ENCODE results near the gene SEZ6L.

Gene SEZ6L

GRCh38 chr22:26336773-26337172 lies 167.5 kb downstream of the SEZ6L start:
- WGBS, 2 donors (ENCODE audit: extremely low coverage in 2 of 2, insufficient read length in 2 of 2, insufficient replicate concordance in 1 of 2), result no CpG with 5 or more reads among the region's 4 CpGs
- Histone ChIP-seq H3K27ac (replicated peaks; ENCODE audit: low read length) (no peak overlapping the region), H4K91ac (ENCODE audit: low read depth, low read length, poor library complexity) (no peak overlapping the region), H2BK5ac (ENCODE audit: low read length) (no peak overlapping the region), H2BK15ac (ENCODE audit: low read length) (no peak overlapping the region), H3K14ac (ENCODE audit: low read length) (no peak overlapping the region), H3K4me2 (ENCODE audit: insufficient read depth, low read length, poor library complexity, severe bottlenecking) (no peak overlapping the region), H3K4ac (ENCODE audit: low read length) (no peak overlapping the region), H3K4me3 (ENCODE audit: low read length in 2 of 2) (no peak overlapping the region), H2AFZ (ENCODE audit: low read length) (no peak overlapping the region), H2BK12ac (ENCODE audit: low read length) (no peak overlapping the region), H3K9me3 (replicated peaks in 1 of 2; ENCODE audit: control insufficient read depth in 2 of 2, insufficient read depth in 1 of 2, low read depth in 1 of 2, low read length in 2 of 2) (no peaks in the 10 kb centered on the region), H3K18ac (ENCODE audit: low read length) (no peak overlapping the region), H2BK120ac (ENCODE audit: low read depth, low read length) (no peak overlapping the region), H3K36me3 (replicated peaks in 1 of 2; ENCODE audit: control insufficient read depth in 2 of 2, insufficient read depth in 2 of 2, low read length in 2 of 2) (no peaks in the 10 kb centered on the region), H3K79me1 (ENCODE audit: low read depth, low read length) (no peaks in the 10 kb centered on the region), H2AK5ac (ENCODE audit: low read depth, low read length) (no peak overlapping the region), H3K23ac (ENCODE audit: low read depth, low read length, poor library complexity) (no peak overlapping the region), H3K9ac (ENCODE audit: low read depth, low read length, poor library complexity) (no peak overlapping the region), H3K27me3 (ENCODE audit: control insufficient read depth in 3 of 3, insufficient read depth in 3 of 3, low read depth in 1 of 3, low read length in 3 of 3) (peaks cover 0 to 21% (median 2%) of the 10 kb centered on the region in 3 experiments), H4K8ac (ENCODE audit: low read depth, low read length) (no peak overlapping the region), H3K4me1 (ENCODE audit: control insufficient read depth in 2 of 2, insufficient read depth in 1 of 2, low read depth in 1 of 2, low read length in 2 of 2) (no peaks in the 10 kb centered on the region)
- no peak for DNase-seq (ENCODE audit: low spot score)

GRCh38 chr22:26339755-26340154 lies 170.5 kb downstream of the SEZ6L start:
- H2BK15ac ChIP-seq (ENCODE audit: low read length), result no peak overlapping the region
- H3K14ac ChIP-seq (ENCODE audit: low read length), result no peak overlapping the region
- no peaks in the 10 kb centered on the region for H3K36me3 ChIP-seq (replicated peaks in 1 of 2; ENCODE audit: control insufficient read depth in 2 of 2, insufficient read depth in 2 of 2, low read length in 2 of 2)
- H3K4me1 ChIP-seq (ENCODE audit: control insufficient read depth in 2 of 2, insufficient read depth in 1 of 2, low read depth in 1 of 2, low read length in 2 of 2), result no peaks in the 10 kb centered on the region
- no peak overlapping the region for H2BK5ac ChIP-seq (ENCODE audit: low read length)
- H3K79me1 ChIP-seq (ENCODE audit: low read depth, low read length), result no peaks in the 10 kb centered on the region
- no peak overlapping the region for H3K18ac ChIP-seq (ENCODE audit: low read length)
- H2BK120ac ChIP-seq (ENCODE audit: low read depth, low read length), result no peak overlapping the region
- H2BK12ac ChIP-seq (ENCODE audit: low read length), result no peak overlapping the region
- WGBS, 2 donors (ENCODE audit: extremely low coverage in 2 of 2, insufficient read length in 2 of 2, insufficient replicate concordance in 1 of 2), result no CpG with 5 or more reads among the region's 6 CpGs
- H3K9me3 ChIP-seq (replicated peaks in 1 of 2; ENCODE audit: control insufficient read depth in 2 of 2, insufficient read depth in 1 of 2, low read depth in 1 of 2, low read length in 2 of 2), result no peaks in the 10 kb centered on the region
- no peak overlapping the region for H3K4me3 ChIP-seq (ENCODE audit: low read length in 2 of 2)
- H3K9ac ChIP-seq (ENCODE audit: low read depth, low read length, poor library complexity), result no peak overlapping the region
- H2AFZ ChIP-seq (ENCODE audit: low read length), result no peak overlapping the region
- no peak overlapping the region for H3K23ac ChIP-seq (ENCODE audit: low read depth, low read length, poor library complexity)
- no peak for DNase-seq (ENCODE audit: low spot score)
- no peak overlapping the region for H3K4ac ChIP-seq (ENCODE audit: low read length)
- H3K27me3 ChIP-seq (ENCODE audit: control insufficient read depth in 3 of 3, insufficient read depth in 3 of 3, low read depth in 1 of 3, low read length in 3 of 3), result peaks cover 0 to 12% (median 0%) of the 10 kb centered on the region in 3 experiments
- H4K91ac ChIP-seq (ENCODE audit: low read depth, low read length, poor library complexity), result no peak overlapping the region
- H2AK5ac ChIP-seq (ENCODE audit: low read depth, low read length), result no peak overlapping the region
- H3K27ac ChIP-seq (replicated peaks; ENCODE audit: low read length), result no peak overlapping the region
- no peak overlapping the region for H4K8ac ChIP-seq (ENCODE audit: low read depth, low read length)
- no peak overlapping the region for H3K4me2 ChIP-seq (ENCODE audit: insufficient read depth, low read length, poor library complexity, severe bottlenecking)

- Histone ChIP-seq H3K27ac (replicated peaks; ENCODE audit: low read length) (no peak overlapping the region), H2AFZ (ENCODE audit: low read length) (no peak overlapping the region), H2AK5ac (ENCODE audit: low read depth, low read length) (no peak overlapping the region), H3K4me2 (ENCODE audit: insufficient read depth, low read length, poor library complexity, severe bottlenecking) (no peak overlapping the region), H3K4me3 (ENCODE audit: low read length in 2 of 2) (no peak overlapping the region), H3K36me3 (replicated peaks in 1 of 2; ENCODE audit: control insufficient read depth in 2 of 2, insufficient read depth in 2 of 2, low read length in 2 of 2) (no peaks in the 10 kb centered on the region), H3K4me1 (ENCODE audit: control insufficient read depth in 2 of 2, insufficient read depth in 1 of 2, low read depth in 1 of 2, low read length in 2 of 2) (no peaks in the 10 kb centered on the region), H3K27me3 (ENCODE audit: control insufficient read depth in 3 of 3, insufficient read depth in 3 of 3, low read depth in 1 of 3, low read length in 3 of 3) (peaks cover 0 to 3% (median 0%) of the 10 kb centered on the region in 3 experiments), H3K14ac (ENCODE audit: low read length) (no peak overlapping the region), H3K79me1 (ENCODE audit: low read depth, low read length) (no peaks in the 10 kb centered on the region), H3K23ac (ENCODE audit: low read depth, low read length, poor library complexity) (no peak overlapping the region), H3K9ac (ENCODE audit: low read depth, low read length, poor library complexity) (no peak overlapping the region), H3K4ac (ENCODE audit: low read length) (no peak overlapping the region), H3K9me3 (replicated peaks in 1 of 2; ENCODE audit: control insufficient read depth in 2 of 2, insufficient read depth in 1 of 2, low read depth in 1 of 2, low read length in 2 of 2) (no peaks in the 10 kb centered on the region), H2BK5ac (ENCODE audit: low read length) (no peak overlapping the region), H2BK15ac (ENCODE audit: low read length) (no peak overlapping the region), H2BK12ac (ENCODE audit: low read length) (no peak overlapping the region), H2BK120ac (ENCODE audit: low read depth, low read length) (no peak overlapping the region), H3K18ac (ENCODE audit: low read length) (no peak overlapping the region), H4K8ac (ENCODE audit: low read depth, low read length) (no peak overlapping the region), H4K91ac (ENCODE audit: low read depth, low read length, poor library complexity) (no peak overlapping the region)
- WGBS, 2 donors (ENCODE audit: extremely low coverage in 2 of 2, insufficient read length in 2 of 2, insufficient replicate concordance in 1 of 2), result no CpG with 5 or more reads among the region's 6 CpGs
- DNase-seq (ENCODE audit: low spot score), result no peak
These were observed 173.6 kb downstream of the SEZ6L start for GRCh38 chr22:26342745-26343410.

- WGBS, 2 donors (ENCODE audit: extremely low coverage in 2 of 2, insufficient read length in 2 of 2, insufficient replicate concordance in 1 of 2), result no CpG with 5 or more reads among the region's 3 CpGs
- no peak overlapping the region for H2BK15ac ChIP-seq (ENCODE audit: low read length)
These were observed 176.2 kb downstream of the SEZ6L start for GRCh38 chr22:26345496-26345895.

More at GRCh38 chr22:26345496-26345895, 176.2 kb downstream of the SEZ6L start:
- Histone ChIP-seq H3K14ac (ENCODE audit: low read length) (no peak overlapping the region), H3K4me2 (ENCODE audit: insufficient read depth, low read length, poor library complexity, severe bottlenecking) (no peak overlapping the region), H4K91ac (ENCODE audit: low read depth, low read length, poor library complexity) (no peak overlapping the region), H3K23ac (ENCODE audit: low read depth, low read length, poor library complexity) (no peak overlapping the region), H3K79me1 (ENCODE audit: low read depth, low read length) (no peaks in the 10 kb centered on the region), H3K4ac (ENCODE audit: low read length) (no peak overlapping the region), H2BK12ac (ENCODE audit: low read length) (no peak overlapping the region), H3K4me3 (ENCODE audit: low read length in 2 of 2) (no peak overlapping the region), H2AFZ (ENCODE audit: low read length) (no peak overlapping the region), H3K4me1 (ENCODE audit: control insufficient read depth in 2 of 2, insufficient read depth in 1 of 2, low read depth in 1 of 2, low read length in 2 of 2) (no peaks in the 10 kb centered on the region), H2BK5ac (ENCODE audit: low read length) (no peak overlapping the region), H4K8ac (ENCODE audit: low read depth, low read length) (no peak overlapping the region), H3K27me3 (ENCODE audit: control insufficient read depth in 3 of 3, insufficient read depth in 3 of 3, low read depth in 1 of 3, low read length in 3 of 3) (peaks cover 0 to 3% (median 0%) of the 10 kb centered on the region in 3 experiments), H3K36me3 (replicated peaks in 1 of 2; ENCODE audit: control insufficient read depth in 2 of 2, insufficient read depth in 2 of 2, low read length in 2 of 2) (no peaks in the 10 kb centered on the region), H3K9ac (ENCODE audit: low read depth, low read length, poor library complexity) (no peak overlapping the region), H3K18ac (ENCODE audit: low read length) (no peak overlapping the region), H2BK120ac (ENCODE audit: low read depth, low read length) (no peak overlapping the region), H3K27ac (replicated peaks; ENCODE audit: low read length) (no peak overlapping the region), H2AK5ac (ENCODE audit: low read depth, low read length) (no peak overlapping the region), H3K9me3 (replicated peaks in 1 of 2; ENCODE audit: control insufficient read depth in 2 of 2, insufficient read depth in 1 of 2, low read depth in 1 of 2, low read length in 2 of 2) (no peaks in the 10 kb centered on the region)
- DNase-seq (ENCODE audit: low spot score), result no peak

All from neuronal stem cell (in vitro differentiated cells).